ENCODE measurements around the gene SOX1.

- no peak for TF ChIP-seq CTCF (IDR thresholded peaks at IDR 0.05)
- no peak for TF ChIP-seq EP300 (IDR thresholded peaks at IDR 0.05)
- TF ChIP-seq POLR2A (IDR thresholded peaks at IDR 0.05), result no peak
Observed at GRCh38 chr13:112057736-112058518, 9.0 kb upstream of the SOX1 start.
